T-helper 17 cell (primary cell): ENCODE measurements around the gene ARID1B. TPM values are rescaled to one million over a fixed set of nuclear protein-coding genes. Genes with fewer than 3 reads are reported as not detected.
A peak's percentile ranks its signal among the peaks of the same experiment; 100 is the strongest.

ENCODE experiments used
- ATAC-seq: fragments of 150-1000 bp; cut with Tn5 transposase; 2 replicates; pipeline ENCODE4 v1.10.0; 2021; ENCODE audit warnings: mild to moderate bottlenecking, moderate library complexity
- DNase-seq, 3 donors: peaks; one replicate each; pipeline versions ENCODE4 v3.0.0 to v3.0.0-alpha.2; 2020 to 2021
- H3K9me3 ChIP-seq: one replicate; pipeline ENCODE4 v1.7.0; 2013; ENCODE audit warnings: low read length, mild to moderate bottlenecking; ENCODE audit not compliant: control insufficient read depth, poor library complexity, severe bottlenecking
- H3K27ac Mint-ChIP-seq: one replicate; pipeline ENCODE4 v1.8.0; 2022; ENCODE audit warnings: mild to moderate bottlenecking, moderate library complexity, mixed read lengths
- H3K27me3 Mint-ChIP-seq: one replicate; pipeline ENCODE4 v1.8.0; 2022; ENCODE audit warnings: mixed read lengths
- H3K36me3 Mint-ChIP-seq: one replicate; pipeline ENCODE4 v1.8.0; 2022; ENCODE audit warnings: low read depth, mixed read lengths
- H3K4me1 Mint-ChIP-seq: one replicate; pipeline ENCODE4 v1.8.0; 2022; ENCODE audit warnings: mild to moderate bottlenecking, mixed read lengths
- H3K4me3 Mint-ChIP-seq: one replicate; pipeline ENCODE4 v1.8.0; 2022; ENCODE audit warnings: mild to moderate bottlenecking, moderate library complexity, mixed read lengths
- total RNA-seq, 4 donors: library from RNA in 2 of 4; stranded (reverse) in 2 of 4; gene quantifications; one replicate each; pipeline ENCODE4 v1.2.3 and lab custom pipeline; 2022 to 2026

Gene ARID1B
- total RNA-seq, 2 donors from 2014 or later = 149 to 158 TPM

DNA sequence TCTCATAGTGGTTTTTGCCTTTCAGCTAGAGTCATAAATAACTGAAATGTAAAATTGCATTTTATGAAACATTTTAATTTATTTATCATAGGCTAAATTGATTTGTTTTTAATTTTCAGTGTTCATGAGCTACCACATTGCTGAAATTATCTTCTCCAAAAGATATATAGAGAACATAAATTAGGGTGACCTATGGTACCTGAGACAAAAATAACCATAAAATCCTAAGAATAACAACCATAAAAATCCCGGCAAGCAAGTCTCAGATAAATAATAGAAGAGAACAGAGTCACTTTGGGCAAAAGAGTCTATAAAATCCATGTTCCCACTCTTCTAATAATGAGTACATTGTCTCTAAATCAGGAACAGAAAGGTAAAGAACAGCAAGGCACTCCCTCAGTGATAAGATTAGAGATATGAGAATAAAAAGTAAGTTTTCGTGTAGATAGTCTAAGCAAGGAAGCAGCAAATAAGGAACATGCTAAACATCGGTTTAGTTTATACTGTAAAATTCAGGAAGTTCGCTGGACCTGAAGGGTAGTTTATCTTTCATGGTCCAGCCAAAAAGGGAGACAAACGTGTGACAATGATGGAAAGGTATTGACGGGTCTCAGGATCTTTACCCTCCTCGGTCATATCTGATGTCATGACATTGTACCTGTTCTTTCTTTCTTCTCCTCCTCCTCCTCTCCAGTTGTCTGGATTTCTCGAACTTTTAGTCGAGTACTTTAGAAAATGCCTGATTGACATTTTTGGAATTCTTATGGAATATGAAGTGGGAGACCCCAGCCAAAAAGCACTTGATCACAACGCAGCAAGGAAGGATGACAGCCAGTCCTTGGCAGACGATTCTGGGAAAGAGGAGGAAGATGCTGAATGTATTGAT is 428.5 kb downstream of the ARID1B start:
- ATAC-seq (no peak), DNase-seq (no peak)
- peaks cover 11% of the 10 kb centered on the region for H3K4me1 Mint-ChIP-seq
- H3K36me3 Mint-ChIP-seq = peaks cover 18% of the 10 kb centered on the region
- no peak overlapping the region for H3K27ac Mint-ChIP-seq
- no peak overlapping the region for H3K4me3 Mint-ChIP-seq
- no peaks in the 10 kb centered on the region for H3K9me3 ChIP-seq
- no peaks in the 10 kb centered on the region for H3K27me3 Mint-ChIP-seq

DNA sequence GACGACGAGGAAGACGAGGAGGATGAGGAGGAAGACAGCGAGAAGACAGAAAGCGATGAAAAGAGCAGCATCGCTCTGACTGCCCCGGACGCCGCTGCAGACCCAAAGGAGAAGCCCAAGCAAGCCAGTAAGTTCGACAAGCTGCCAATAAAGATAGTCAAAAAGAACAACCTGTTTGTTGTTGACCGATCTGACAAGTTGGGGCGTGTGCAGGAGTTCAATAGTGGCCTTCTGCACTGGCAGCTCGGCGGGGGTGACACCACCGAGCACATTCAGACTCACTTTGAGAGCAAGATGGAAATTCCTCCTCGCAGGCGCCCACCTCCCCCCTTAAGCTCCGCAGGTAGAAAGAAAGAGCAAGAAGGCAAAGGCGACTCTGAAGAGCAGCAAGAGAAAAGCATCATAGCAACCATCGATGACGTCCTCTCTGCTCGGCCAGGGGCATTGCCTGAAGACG is 429.2 kb downstream of the ARID1B start:
- Mint-ChIP-seq H3K27ac (no peak overlapping the region), H3K4me3 (no peak overlapping the region), H3K4me1 (peaks cover 11% of the 10 kb centered on the region)

DNA sequence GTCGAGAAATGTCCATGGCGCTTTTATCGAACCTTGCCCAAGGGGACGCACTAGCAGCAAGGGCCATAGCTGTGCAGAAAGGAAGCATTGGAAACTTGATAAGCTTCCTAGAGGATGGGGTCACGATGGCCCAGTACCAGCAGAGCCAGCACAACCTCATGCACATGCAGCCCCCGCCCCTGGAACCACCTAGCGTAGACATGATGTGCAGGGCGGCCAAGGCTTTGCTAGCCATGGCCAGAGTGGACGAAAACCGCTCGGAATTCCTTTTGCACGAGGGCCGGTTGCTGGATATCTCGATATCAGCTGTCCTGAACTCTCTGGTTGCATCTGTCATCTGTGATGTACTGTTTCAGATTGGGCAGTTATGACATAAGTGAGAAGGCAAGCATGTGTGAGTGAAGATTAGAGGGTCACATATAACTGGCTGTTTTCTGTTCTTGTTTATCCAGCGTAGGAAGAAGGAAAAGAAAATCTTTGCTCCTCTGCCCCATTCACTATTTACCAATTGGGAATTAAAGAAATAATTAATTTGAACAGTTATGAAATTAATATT is 430.4 kb downstream of the ARID1B start:
- DNase-seq (no peak), ATAC-seq (no peak)
- Mint-ChIP-seq H3K27me3 (no peaks in the 10 kb centered on the region), H3K27ac (no peak overlapping the region), H3K36me3 (peaks cover 14% of the 10 kb centered on the region), H3K4me1 (peaks cover 11% of the 10 kb centered on the region), H3K4me3 (no peak overlapping the region)
- H3K9me3 ChIP-seq = no peaks in the 10 kb centered on the region

More for the DNA sequence above, 429.2 kb downstream of the ARID1B start:
- Mint-ChIP-seq H3K36me3 (peaks cover 14% of the 10 kb centered on the region), H3K27me3 (no peaks in the 10 kb centered on the region)
- H3K9me3 ChIP-seq = no peaks in the 10 kb centered on the region
- ATAC-seq (no peak), DNase-seq (no peak)

DNA sequence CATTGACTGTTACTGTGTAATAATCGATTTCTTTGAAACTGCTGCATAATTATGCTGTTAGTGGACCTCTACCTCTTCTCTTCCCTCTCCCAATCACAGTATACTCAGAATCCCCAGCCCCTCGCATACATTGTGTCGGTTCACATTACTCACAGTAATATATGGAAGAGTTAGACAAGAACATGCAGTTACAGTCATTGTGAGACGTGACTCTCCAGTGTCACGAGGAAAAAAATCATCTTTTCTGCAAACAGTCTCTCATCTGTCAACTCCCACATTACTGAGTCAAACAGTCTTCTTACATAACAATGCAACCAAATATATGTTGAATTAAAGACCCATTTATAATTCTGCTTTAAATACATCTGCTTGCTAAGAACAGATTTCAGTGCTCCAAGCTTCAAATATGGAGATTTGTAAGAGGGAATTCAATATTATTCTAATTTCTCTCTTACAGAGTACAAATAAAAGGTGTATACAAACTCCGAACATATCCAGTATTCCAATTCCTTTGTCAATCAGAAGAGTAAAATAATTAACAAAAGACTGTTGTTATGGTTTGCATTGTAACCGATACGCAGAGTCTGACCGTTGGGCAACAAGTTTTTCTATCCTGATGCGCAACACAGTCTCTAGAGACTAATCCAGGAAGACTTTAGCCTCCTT is 432.8 kb downstream of the ARID1B start:
- no peaks in the 10 kb centered on the region for H3K27me3 Mint-ChIP-seq
- ATAC-seq = no peak
- peaks cover 11% of the 10 kb centered on the region for H3K4me1 Mint-ChIP-seq
- H3K36me3 Mint-ChIP-seq = peaks cover 10% of the 10 kb centered on the region
- H3K9me3 ChIP-seq = no peaks in the 10 kb centered on the region
- DNase-seq = no peak
- H3K4me3 Mint-ChIP-seq = no peak overlapping the region
- H3K27ac Mint-ChIP-seq = peak overlapping the region; percentile 21

DNA sequence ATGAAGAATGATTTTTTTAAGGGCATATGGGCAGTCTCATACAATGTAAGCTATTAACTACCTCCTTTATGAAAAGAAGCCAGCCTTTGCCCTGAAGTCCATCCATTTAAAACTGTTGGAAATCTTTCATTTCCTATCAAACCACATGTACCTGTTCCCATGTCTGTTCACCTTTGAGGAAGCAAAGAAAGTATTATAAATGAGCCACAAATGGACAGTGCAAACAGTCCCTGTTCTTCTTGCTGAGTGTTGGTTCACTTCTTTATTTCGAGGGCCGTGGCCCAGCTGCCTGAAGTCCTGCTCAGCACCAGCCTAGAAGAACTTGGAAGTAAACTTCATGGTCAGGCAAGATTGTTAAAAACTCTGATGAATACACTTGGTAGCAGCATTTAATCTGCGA is 433.8 kb downstream of the ARID1B start:
- Mint-ChIP-seq H3K27me3 (no peaks in the 10 kb centered on the region), H3K36me3 (peaks cover 6% of the 10 kb centered on the region), H3K4me3 (no peak overlapping the region), H3K27ac (no peak overlapping the region), H3K4me1 (peaks cover 9% of the 10 kb centered on the region)
- ATAC-seq = no peak
- H3K9me3 ChIP-seq = no peaks in the 10 kb centered on the region
- DNase-seq = no peak

DNA sequence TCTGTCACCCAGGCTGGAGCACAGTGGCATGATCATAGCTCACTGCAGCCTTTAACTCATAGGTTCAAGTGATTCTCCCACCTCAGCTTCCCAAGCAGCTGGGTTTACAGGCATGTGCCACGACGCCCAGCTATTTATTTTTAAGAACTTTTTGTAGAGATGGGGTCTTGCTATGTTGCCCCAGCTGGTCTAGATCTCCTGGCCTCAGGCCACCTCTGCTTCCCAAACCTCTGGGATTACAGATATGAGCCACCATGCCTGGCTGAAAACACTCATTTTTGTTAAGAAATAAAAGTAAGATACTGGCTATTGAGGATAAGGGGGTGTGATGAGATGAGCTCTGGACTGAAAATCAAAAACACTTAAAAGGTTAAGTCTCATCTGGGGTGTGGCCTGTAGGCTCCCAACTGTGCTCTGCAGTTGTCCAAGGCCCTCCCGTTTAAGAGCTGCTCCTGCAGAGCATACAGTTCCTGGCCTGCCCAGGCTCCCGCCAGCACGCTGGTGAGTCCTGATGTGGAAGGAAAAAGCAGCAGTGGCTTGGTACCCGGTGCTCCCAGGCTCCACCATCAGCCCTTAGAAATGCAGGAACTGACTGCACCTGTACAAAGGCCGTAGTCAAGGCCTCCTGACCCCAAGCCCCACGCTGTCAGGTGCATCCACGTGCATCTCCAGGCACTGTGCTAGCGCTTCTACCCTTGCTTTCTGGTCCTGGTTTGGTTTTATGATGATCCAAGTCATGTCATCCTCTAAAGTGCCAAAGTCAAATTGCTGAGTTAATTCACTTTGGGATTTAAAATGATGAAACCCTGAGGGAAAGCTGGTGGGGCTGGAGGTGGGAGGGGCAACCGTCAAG is 434.7 kb downstream of the ARID1B start:
- Mint-ChIP-seq H3K27me3 (no peaks in the 10 kb centered on the region), H3K36me3 (no peaks in the 10 kb centered on the region), H3K4me3 (no peak overlapping the region), H3K27ac (no peak overlapping the region), H3K4me1 (peaks cover 6% of the 10 kb centered on the region)
- ATAC-seq (no peak), DNase-seq (no peak)
- H3K9me3 ChIP-seq = no peaks in the 10 kb centered on the region

DNA sequence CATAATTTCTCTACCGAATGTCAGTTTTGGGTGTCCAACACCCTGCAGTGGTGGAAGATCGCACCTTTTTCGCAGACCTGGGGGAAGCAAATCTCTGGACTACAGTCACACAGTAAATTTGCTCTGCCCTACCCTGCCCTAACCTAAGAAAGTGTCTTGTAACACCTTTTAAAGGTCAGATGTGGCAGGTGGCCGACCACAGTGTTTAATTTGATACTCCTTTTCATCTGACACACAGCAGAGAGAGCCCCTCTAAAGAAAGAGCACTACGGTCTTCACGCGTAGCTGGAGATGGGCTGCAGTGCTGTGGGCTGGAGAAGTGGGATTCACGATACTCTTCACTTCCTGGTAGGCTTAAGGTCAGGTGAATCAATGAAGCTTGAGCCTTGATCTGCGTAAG is 436.2 kb downstream of the ARID1B start:
- Mint-ChIP-seq H3K36me3 (no peaks in the 10 kb centered on the region), H3K27ac (no peak overlapping the region), H3K4me1 (peaks cover 6% of the 10 kb centered on the region), H3K27me3 (no peaks in the 10 kb centered on the region), H3K4me3 (no peak overlapping the region)
- no peak for DNase-seq
- ATAC-seq = no peak
- no peaks in the 10 kb centered on the region for H3K9me3 ChIP-seq

DNA sequence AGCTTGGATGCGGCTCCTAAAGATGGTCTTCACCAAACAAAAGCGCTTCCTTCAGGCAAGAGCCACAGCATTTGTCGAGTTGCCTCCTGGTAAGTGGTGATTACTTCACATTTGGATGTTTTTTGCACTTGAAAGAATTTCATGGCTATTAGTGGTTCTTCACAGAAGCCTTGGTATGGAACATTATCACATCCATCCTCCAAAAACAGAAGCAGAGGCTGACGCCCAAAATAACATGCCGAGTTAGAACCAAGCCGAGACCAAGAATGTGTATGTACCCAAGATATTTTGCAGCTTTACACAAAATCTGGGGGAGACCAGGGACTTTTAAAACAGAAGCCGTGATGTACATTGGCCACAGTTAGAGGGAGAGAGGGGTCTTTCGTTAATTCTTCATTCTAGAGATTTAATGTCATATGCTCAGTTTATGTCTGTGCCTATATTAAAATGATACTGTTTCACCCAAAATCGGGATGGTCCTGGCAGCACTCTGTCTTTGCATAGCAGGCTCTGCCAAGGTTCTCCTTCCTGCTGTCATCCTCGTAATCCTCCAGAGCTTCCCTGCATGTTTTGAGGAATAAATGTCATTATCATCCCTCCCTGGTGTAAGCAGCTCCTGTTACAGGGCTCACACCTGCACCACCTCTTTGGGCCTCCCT is 436.9 kb downstream of the ARID1B start:
- H3K27me3 Mint-ChIP-seq = no peaks in the 10 kb centered on the region
- no peak overlapping the region for H3K4me3 Mint-ChIP-seq
- H3K27ac Mint-ChIP-seq = no peak overlapping the region
- H3K36me3 Mint-ChIP-seq = no peaks in the 10 kb centered on the region
- no peak for ATAC-seq
- H3K9me3 ChIP-seq = no peaks in the 10 kb centered on the region
- peaks cover 6% of the 10 kb centered on the region for H3K4me1 Mint-ChIP-seq
- no peak for DNase-seq

DNA sequence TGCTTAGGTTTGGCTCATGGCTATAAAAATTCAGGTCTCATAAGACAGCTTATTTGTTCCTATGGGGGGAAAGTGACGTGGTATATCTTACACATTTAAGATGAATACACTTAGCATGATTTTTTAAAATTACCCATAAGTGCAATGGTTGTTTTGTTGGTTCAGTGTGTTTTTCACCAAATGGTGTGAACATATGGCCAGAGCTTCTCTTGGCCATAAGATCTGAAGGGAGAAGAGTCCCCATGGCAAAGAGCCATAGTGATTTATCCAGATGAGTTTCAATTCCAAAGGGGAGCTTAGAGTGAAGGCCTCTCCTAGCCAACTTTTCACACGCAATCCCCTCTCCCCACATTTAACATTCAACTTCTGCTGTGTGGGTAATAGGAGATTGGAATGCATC is 438.5 kb downstream of the ARID1B start:
- H3K27me3 Mint-ChIP-seq = no peaks in the 10 kb centered on the region
- H3K4me1 Mint-ChIP-seq = peaks cover 8% of the 10 kb centered on the region
- H3K27ac Mint-ChIP-seq = no peak overlapping the region
- H3K36me3 Mint-ChIP-seq = peaks cover 2% of the 10 kb centered on the region
- DNase-seq = no peak
- H3K9me3 ChIP-seq = no peaks in the 10 kb centered on the region
- no peak overlapping the region for H3K4me3 Mint-ChIP-seq
- ATAC-seq = no peak

DNA sequence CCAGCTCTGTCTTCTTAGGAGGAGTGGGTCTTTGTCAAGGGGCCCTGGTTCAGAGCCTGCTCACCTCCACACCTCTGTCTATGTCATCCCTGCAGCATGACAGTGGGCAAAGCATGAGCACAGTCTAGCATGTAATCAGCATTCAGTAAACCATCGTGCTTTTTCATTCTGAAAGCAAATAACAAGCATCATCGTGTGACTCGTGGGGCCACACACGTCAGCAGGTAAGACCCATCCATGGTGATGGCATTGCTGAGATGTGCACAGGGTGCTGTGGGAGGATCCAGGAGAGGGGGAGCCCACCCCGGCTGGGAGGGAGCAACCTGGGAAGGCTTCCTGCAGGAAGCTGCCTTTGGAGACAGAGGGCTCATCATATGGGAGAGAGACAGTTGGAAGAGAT is 439.4 kb downstream of the ARID1B start:
- ATAC-seq (no peak), DNase-seq (no peak)
- H3K9me3 ChIP-seq = no peaks in the 10 kb centered on the region
- Mint-ChIP-seq H3K4me1 (peaks cover 16% of the 10 kb centered on the region), H3K27me3 (no peaks in the 10 kb centered on the region), H3K4me3 (no peak overlapping the region), H3K36me3 (peaks cover 4% of the 10 kb centered on the region), H3K27ac (peak overlapping the region; percentile 65)

DNA sequence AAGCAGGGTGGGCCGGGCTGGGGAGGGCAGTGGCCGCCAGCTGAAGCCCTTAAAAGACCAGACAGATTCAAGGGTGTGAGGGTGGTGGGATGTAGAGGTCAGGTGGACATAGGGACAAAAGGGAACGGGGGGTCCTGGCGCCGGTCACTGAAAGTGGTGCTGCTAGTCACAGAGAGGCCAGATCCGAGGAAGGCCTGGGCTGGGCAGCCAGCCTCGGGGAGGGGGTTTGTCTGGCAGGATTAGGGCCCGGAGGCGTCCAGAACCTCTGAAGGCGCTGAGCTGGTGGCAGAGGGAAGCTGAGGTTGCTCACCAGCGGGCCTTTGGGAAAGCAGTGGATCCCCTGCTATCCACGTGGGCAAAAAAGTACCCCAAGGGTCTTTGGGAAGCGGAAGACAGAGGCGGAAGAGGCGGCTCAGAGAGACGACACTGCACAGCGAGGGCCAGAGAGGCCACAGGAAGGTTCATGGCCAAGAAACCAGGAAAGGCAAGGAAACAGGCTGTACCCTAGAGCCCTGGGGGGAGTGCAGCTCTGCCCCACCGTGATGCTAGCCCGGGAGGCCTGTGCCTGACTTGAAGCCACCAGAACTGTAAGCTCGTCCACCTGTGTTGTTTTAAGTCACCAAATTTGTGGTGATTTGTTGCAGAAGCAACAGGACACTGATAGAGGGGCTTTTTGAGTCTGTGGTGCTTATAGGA is 440.2 kb downstream of the ARID1B start:
- H3K4me1 Mint-ChIP-seq = peaks cover 23% of the 10 kb centered on the region
- no peak for ATAC-seq
- H3K27ac Mint-ChIP-seq = no peak overlapping the region
- H3K4me3 Mint-ChIP-seq = no peak overlapping the region
- no peak for DNase-seq
- no peaks in the 10 kb centered on the region for H3K9me3 ChIP-seq
- peaks cover 4% of the 10 kb centered on the region for H3K36me3 Mint-ChIP-seq
- H3K27me3 Mint-ChIP-seq = peaks cover under 1% of the 10 kb centered on the region

DNA sequence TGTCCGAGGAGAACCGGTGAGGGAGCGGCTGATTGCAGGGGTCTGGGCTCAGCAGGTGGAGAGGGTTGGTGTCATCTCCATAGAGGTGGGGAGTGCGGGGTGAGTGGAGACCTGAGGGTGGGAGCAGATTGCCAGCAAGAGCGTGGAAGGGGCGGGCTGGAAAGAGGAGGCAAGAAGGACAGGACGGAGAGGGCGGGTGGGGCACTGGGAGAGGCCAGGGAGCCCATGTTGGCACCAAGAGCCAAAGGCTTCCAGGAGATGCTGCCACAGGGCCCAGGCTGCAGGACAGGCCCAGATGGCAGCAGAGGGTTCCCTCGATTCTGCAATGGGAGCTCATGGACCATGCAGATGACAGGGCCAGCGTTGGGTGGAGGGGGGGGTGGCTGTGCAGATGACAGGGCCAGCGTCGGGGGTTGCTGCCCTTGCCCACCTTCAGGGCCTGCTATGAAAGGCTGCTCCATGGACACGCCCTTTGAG is 440.8 kb downstream of the ARID1B start:
- peaks cover 6% of the 10 kb centered on the region for H3K36me3 Mint-ChIP-seq

More for the DNA sequence above, 440.8 kb downstream of the ARID1B start:
- ATAC-seq = no peak
- no peak overlapping the region for H3K4me3 Mint-ChIP-seq
- H3K27ac Mint-ChIP-seq = no peak overlapping the region
- H3K4me1 Mint-ChIP-seq = peaks cover 29% of the 10 kb centered on the region
- no peak for DNase-seq
- peaks cover 4% of the 10 kb centered on the region for H3K27me3 Mint-ChIP-seq
- H3K9me3 ChIP-seq = no peaks in the 10 kb centered on the region
